Heart left ventricle (tissue), 16 donors: Measurements from ENCODE around the gene PLEKHA7. TPM values are rescaled to one million over a fixed set of nuclear protein-coding genes. Genes with fewer than 3 reads are reported as not detected.

Experiments
- ATAC-seq, 4 donors: fragments of 200-7000 bp; cut with Tn5 transposase; one replicate each; pipeline ENCODE4 v1.9.1; 2020 to 2022; ENCODE audit warnings: moderate library complexity in 4 of 4, mild to moderate bottlenecking in 3 of 4, moderate number of reproducible peaks in 1 of 4
- DNase-seq, 5 donors: peaks; one replicate each; pipeline ENCODE4 v3.0.0-alpha.2; 2020
- H3K27ac ChIP-seq, 12 donors: fragments of 200-600 bp; sonication (generic) in 4 of 12; one replicate each; pipeline versions ENCODE4 v1.5.0 to v1.8.0; 2016 to 2022; ENCODE audit warnings: mild to moderate bottlenecking in 2 of 12
- H3K27me3 ChIP-seq, 9 donors: fragments of 200-600 bp; sonication (generic) in 2 of 9; one replicate each; pipeline versions ENCODE4 v1.5.1 to v1.8.0; 2016 to 2022; ENCODE audit warnings: mild to moderate bottlenecking in 3 of 9
- H3K36me3 ChIP-seq, 9 donors: fragments of 200-600 bp; sonication (generic) in 2 of 9; one replicate each; pipeline versions ENCODE4 v1.5.0 to v1.8.0; 2018 to 2022; ENCODE audit warnings: mild to moderate bottlenecking in 2 of 9
- H3K4me1 ChIP-seq, 12 donors: fragments of 200-600 bp; sonication (generic) in 4 of 12; one replicate each; pipeline versions ENCODE4 v1.5.0 to v1.8.0; 2016 to 2022; ENCODE audit warnings: mild to moderate bottlenecking in 3 of 12
- H3K4me3 ChIP-seq, 12 donors: fragments of 200-600 bp; sonication (generic) in 4 of 12; one replicate each; pipeline versions ENCODE4 v1.5.0 to v1.8.0; 2017 to 2022; ENCODE audit warnings: mild to moderate bottlenecking in 9 of 12, moderate library complexity in 4 of 12
- H3K9me3 ChIP-seq, 12 donors: fragments of 200-600 bp; sonication (generic) in 4 of 12; one replicate each; pipeline versions ENCODE4 v1.5.0 to v1.8.0; 2016 to 2022; ENCODE audit warnings: mild to moderate bottlenecking in 1 of 12
- CTCF ChIP-seq, 12 donors: fragments of 200-600 bp; sonication (generic) in 4 of 12; IDR thresholded peaks; one replicate each; pipeline versions ENCODE4 v1.5.0 to v1.8.0; 2018 to 2022; ENCODE audit warnings: antibody characterized with exemption in 12 of 12, mild to moderate bottlenecking in 5 of 12
- POLR2A ChIP-seq, 2 donors: fragments of 450-650 bp; IDR thresholded peaks; one replicate each; pipeline ENCODE4 v1.6.1; 2017; ENCODE audit warnings: antibody characterized with exemption in 2 of 2, mild to moderate bottlenecking in 2 of 2, moderate library complexity in 2 of 2
- WGBS, 4 donors: extraction: QIAGEN DNeasy Blood & Tissue Kit in 2 of 4; methylation state at CpG; one replicate each; pipeline versions ENCODE4 v1.1.5 to v1.1.7; 2013 to 2018; 5-methylcytosine and 5-hydroxymethylcytosine counted together
- intact Hi-C, 10 donors: fragments of 100-400 bp; cut with DNase I; formaldehyde crosslinking; loops; one replicate each; pipeline versions ENCODE4 v1.11.1 to v1.14.2; 2022
- polyA plus RNA-seq, 2 donors: library from polyadenylated mRNA; stranded (reverse); fragments of 200-250 nt; gene quantifications; one replicate each; pipeline ENCODE4 v1.2.3, GENCODE V29; 2013
- total RNA-seq, 9 donors: library from RNA; depleted of rRNA in 2 of 9; stranded (reverse); fragments of >200 nt in 2 of 9; fragmentation: NEBNext Ultra II Directional in 3 of 9; extraction: Animal tissue kit (Norgen Biotek cat#: 25700) in 3 of 9; gene quantifications; one replicate each; pipeline versions ENCODE4 v1.1.0 to v1.2.4, GENCODE V29; 2016 to 2023
- donor health status: ischemic (EF 13 %, LVEDD 7.1; RV severe dilation, severe dysfunction).
- donor health status: healthy with polysubstance abuse.
- donor health status: DM: no; HTN: yes; CAD: no.
- donor health status: DM: no; HTN: no; CAD: no.
- donor health status: ischemic (EF 25% LVEDD 6.9; RV normal size, moderate dysfunction).
- donor health status: ischemic (EF 25% LVEDD 5.7; RV mildly dilated, moderate dysfunction).
- donor health status: healthy.
- donor health status: DM: yes; HTN: yes; CAD: no.
- donor health status: ischemic (EF 35%, LVEDD 5.7; RV mildly dilated, moderate dysfunction).
- donor health status: nonischemic (EF 11% LVEDD 7.7; RV severe dilation, severe dysfunction).
- donor health status: DM: yes; HTN: yes; CAD: no.
- donor health status: PGD.
- donor health status: ischemic (EF 29% LVEDD 5.4; RV normal size, mild dysfunction).
- donor health status: nonischemic (EF 23%, LVEDD 6.1; RV moderate dilation, normal function).

The PLEKHA7 gene
- total and polyA plus RNA-seq, 11 donors, result 13.1 to 57.5 (median 23.5) TPM

- WGBS, 4 donors, result 55 to 78% (median 69%) methylated on average over 3 of the region's 3 CpGs
- DNase-seq, result no peak
- intact Hi-C loops, result loop anchor here in 5 of 10 donors (5.0 to 10.0 kb wide), 3 partner anchors 113 to 151 kb away; no protein-coding TSS in a partner anchor
- no peak overlapping the region for H3K27ac ChIP-seq
- H3K9me3 ChIP-seq, result no peaks in the 10 kb centered on the region
- peaks cover 0 to 42% (median 17%) of the 10 kb centered on the region in 12 donors for H3K4me1 ChIP-seq
- ATAC-seq, result no peak
- H3K27me3 ChIP-seq, result no peaks in the 10 kb centered on the region
- no peak overlapping the region for H3K4me3 ChIP-seq
- TF ChIP-seq CTCF (IDR thresholded peaks at IDR 0.05), result no peak
- TF ChIP-seq POLR2A (IDR thresholded peaks at IDR 0.05), result no peak
- H3K36me3 ChIP-seq, result no peaks in the 10 kb centered on the region
These were observed 76.2 kb downstream of the PLEKHA7 start for GRCh38 chr11:16938061-16938460.

- peak overlapping the region in 1 of 12 donors; percentile 5 for H3K4me3 ChIP-seq
- H3K4me1 ChIP-seq, result peaks cover 0 to 49% (median 20%) of the 10 kb centered on the region in 12 donors
- DNase-seq, result peak in 3 of 5 donors; percentile 28 to 44 (median 29)
- H3K27ac ChIP-seq, result peak overlapping the region in 10 of 12 donors; percentile 8 to 87 (median 68)
- ATAC-seq, result peak; percentile 72 to 84 (median 76)
- WGBS, 4 donors, result 26 to 57% (median 43%) methylated on average over 1 of the region's 1 CpG
- H3K36me3 ChIP-seq, result no peaks in the 10 kb centered on the region
- TF ChIP-seq POLR2A (IDR thresholded peaks at IDR 0.05) (no peak), CTCF (IDR thresholded peaks at IDR 0.05) (no peak)
- H3K9me3 ChIP-seq, result no peaks in the 10 kb centered on the region
- no peaks in the 10 kb centered on the region for H3K27me3 ChIP-seq
- intact Hi-C loops, result loop anchor here in 5 of 10 donors (5.0 to 10.0 kb wide), 3 partner anchors 112 to 149 kb away; no protein-coding TSS in a partner anchor
These were observed 77.6 kb downstream of the PLEKHA7 start for GRCh38 chr11:16936643-16937042.

GRCh38 chr11:16935518-16936302 is 78.5 kb downstream of the PLEKHA7 start:
- peaks cover 0 to 43% (median 20%) of the 10 kb centered on the region in 12 donors for H3K4me1 ChIP-seq
- no peak overlapping the region for H3K4me3 ChIP-seq
- H3K27ac ChIP-seq, result peak overlapping the region in 11 of 12 donors; percentile 30 to 87 (median 64)
- no peaks in the 10 kb centered on the region for H3K27me3 ChIP-seq
- intact Hi-C loops, result loop anchor here in 6 of 10 donors (2.0 to 10.0 kb wide), 4 partner anchors 111 to 148 kb away; no protein-coding TSS in a partner anchor
- TF ChIP-seq CTCF (IDR thresholded peaks at IDR 0.05) (peak; percentile 41 to 74 (median 56)), POLR2A (IDR thresholded peaks at IDR 0.05) (no peak)
- no peaks in the 10 kb centered on the region for H3K9me3 ChIP-seq
- peak in 1 of 5 donors; percentile 31 for DNase-seq
- peak in 3 of 4 donors; percentile 16 to 69 (median 40) for ATAC-seq
- WGBS, 4 donors, result 24 to 36% (median 30%) methylated on average over 6 of the region's 6 CpGs
- H3K36me3 ChIP-seq, result no peaks in the 10 kb centered on the region
